HG02943 (cell line): ENCODE data around the gene FOXO3.

Experiments
- ATAC-seq: cut with Tn5 transposase; IDR thresholded peaks from one replicate; pipeline ENCODE4 v1.9.1; 2021; ENCODE audit warnings: mild to moderate bottlenecking, low read depth, moderate library complexity; ENCODE audit not compliant: unreplicated experiment

The FOXO3 gene

GRCh38 chr6:108574457-108575141 lies 13.9 kb downstream of the FOXO3 start:
- no peak for ATAC-seq

- no peak for ATAC-seq
Measured at GRCh38 chr6:108575905-108576494, 15.3 kb downstream of the FOXO3 start.

- no peak for ATAC-seq
Measured at GRCh38 chr6:108576709-108577108, 16.0 kb downstream of the FOXO3 start.

- no peak for ATAC-seq
Measured at GRCh38 chr6:108578166-108578565, 17.4 kb downstream of the FOXO3 start.

GRCh38 chr6:108578595-108579327 lies 18.0 kb downstream of the FOXO3 start:
- no peak for ATAC-seq

- ATAC-seq, result no peak
Measured at GRCh38 chr6:108579328-108579721, 18.6 kb downstream of the FOXO3 start.

GRCh38 chr6:108580646-108581045 lies 19.9 kb downstream of the FOXO3 start:
- no peak for ATAC-seq

GRCh38 chr6:108581237-108581931 lies 20.7 kb downstream of the FOXO3 start:
- no peak for ATAC-seq

- ATAC-seq, result no peak
Measured at GRCh38 chr6:108581932-108582475, 21.3 kb downstream of the FOXO3 start.

- ATAC-seq, result no peak
Measured at GRCh38 chr6:108582618-108583017, 21.9 kb downstream of the FOXO3 start.

GRCh38 chr6:108584323-108584722 lies 23.6 kb downstream of the FOXO3 start:
- no peak for ATAC-seq

- ATAC-seq, result no peak
Measured at GRCh38 chr6:108585359-108585758, 24.6 kb downstream of the FOXO3 start.

GRCh38 chr6:108585921-108586536 lies 25.3 kb downstream of the FOXO3 start:
- ATAC-seq, result no peak

- no peak for ATAC-seq
Measured at GRCh38 chr6:108587258-108588059, 26.7 kb downstream of the FOXO3 start.

GRCh38 chr6:108588586-108588985 lies 27.9 kb downstream of the FOXO3 start:
- ATAC-seq, result no peak

GRCh38 chr6:108589244-108589791 lies 28.6 kb downstream of the FOXO3 start:
- no peak for ATAC-seq

- no peak for ATAC-seq
Measured at GRCh38 chr6:108591040-108591816, 30.5 kb downstream of the FOXO3 start.
